GM18907 (cell line): Measurements from ENCODE around the gene PSME2.

Experiments used
- ATAC-seq: cut with Tn5 transposase; IDR thresholded peaks from one replicate; pipeline ENCODE4 v1.9.1; 2021; ENCODE audit warnings: mild to moderate bottlenecking, moderate library complexity; ENCODE audit not compliant: unreplicated experiment

Gene PSME2

DNA sequence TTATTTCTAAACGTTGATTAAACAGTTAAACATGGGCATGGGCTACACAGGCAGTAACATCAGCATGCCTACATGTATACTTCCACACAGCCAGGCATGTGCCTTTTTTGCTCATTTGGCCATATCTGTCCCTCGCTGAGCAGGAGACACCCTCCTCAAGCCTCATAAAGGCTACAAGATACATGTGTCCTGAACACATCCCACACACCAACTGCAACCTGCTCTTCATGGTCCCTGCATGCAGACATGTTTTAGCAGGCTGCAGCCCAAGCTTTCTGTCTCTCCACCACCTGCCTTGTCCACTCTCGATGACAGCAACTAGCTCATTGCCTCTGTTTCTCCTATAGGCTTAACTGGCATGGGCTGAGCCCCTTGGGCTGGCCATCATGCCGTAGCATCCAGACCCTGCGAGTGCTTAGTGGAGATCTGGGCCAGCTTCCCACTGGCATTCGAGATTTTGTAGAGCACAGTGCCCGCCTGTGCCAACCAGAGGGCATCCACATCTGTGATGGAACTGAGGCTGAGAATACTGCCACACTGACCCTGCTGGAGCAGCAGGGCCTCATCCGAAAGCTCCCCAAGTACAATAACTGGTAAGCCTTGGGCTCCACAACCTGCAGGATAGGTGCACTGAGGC, 49.7 kb downstream of the PSME2 start:
- no peak for ATAC-seq

DNA sequence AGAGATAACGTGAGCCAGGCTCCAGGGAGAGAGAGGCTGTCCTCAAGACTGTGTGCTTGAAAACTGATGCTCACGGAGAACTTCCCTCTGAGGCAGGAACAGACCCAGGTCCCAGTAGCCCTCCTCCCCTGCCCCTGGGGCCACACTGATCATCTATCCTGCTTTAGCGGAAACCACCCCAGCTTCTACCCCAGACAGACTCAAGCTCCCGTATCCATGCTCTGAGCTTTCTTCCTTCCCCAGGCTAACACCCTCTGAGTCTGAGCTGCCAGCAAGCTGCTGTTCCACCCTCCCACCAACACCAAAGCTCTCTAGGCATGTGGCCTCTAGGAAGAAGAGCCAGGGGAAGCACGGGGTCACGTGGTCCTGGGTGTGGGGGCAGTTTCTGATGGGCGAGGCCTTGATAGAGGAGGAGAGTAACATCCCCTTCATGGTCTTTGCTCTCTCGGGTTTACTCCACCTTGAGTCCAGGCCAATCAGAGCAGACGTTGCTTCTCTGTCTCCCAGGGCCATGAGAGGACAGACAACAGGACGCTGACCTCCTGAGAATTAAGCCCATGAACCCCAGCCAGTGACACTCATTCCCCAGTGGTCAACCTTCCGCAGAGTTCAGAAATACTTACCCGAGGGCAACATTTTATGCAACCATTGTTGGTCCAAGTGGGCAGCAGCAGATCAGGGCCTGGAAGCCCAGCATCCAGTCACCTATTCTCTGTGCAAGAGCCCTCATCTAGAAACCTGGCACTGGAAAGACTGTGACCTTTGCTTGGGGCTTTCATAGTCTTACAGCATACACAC, 50.9 kb downstream of the PSME2 start:
- peak; percentile 70 for ATAC-seq

DNA sequence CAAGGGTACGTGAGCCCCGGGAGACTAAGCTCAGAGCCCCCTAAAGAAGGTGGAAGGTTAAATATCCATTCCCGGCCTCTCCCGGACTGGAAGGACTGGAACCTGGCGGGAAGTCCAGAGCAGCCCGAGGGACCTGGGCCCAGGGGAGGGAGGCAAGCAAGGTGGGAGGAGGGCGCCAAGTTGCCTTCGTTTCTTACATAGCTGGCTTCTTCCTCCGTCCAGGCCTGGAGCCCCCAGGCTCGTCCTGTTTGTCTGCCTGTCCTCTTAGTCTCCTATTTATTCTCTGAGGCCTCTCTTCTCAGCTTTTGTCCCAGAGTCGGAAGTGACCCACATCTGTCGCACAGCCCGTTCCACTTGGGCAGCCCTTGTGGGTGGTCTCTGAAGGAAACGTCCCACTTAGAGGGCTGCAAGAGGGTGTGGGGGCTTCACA, 51.6 kb downstream of the PSME2 start:
- ATAC-seq = peak; percentile 1

DNA sequence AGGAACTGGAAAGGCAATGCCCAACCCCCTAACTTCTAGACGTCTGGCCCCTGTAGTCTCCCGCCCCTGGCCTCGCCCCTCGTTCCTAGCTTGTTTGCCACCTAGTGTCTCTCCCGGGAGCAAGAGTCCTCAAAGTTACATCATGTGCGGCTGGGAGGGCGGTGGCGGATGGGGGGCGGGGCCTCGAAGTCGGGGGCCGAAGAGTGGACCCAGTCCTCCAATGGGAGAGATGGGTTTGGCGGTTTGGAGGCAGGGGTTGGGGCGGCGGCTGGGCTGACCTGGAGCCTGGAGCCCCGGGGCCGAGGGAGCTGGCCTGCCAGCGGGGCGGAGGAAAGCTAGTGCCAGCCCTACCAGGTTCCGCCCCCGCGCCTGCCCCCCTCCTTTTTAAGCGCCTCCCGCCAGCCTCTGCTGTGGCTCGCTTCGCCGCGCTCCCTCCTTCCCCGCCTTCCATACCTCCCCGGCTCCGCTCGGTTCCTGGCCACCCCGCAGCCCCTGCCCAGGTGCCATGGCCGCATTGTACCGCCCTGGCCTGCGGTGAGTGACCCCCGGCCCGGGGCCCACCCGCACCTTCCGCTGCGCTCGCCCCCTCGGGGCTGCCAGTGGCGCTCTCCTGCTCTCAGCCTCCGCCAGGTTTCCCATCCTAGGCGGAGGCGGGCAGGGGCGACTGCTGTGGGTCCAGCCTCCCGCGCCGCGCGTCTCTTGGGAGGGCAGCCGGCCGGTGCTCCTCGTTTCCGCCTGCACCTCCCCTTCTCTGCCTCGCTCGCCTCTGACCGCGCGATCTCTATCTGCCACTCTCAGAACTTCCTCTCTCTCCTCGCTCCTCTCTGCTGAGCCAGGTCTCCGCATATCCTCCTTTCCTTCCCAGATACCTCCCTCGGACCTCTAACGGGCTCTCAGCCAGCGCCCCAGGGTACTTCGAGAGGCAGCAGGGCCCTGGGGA, 52.2 kb downstream of the PSME2 start, which contains the start of gene PCK2:
PCK2 (plus strand) TSS at position 411 of the 940 bp plus-strand sequence; CDS start at position 506, 95 bp downstream.
- peak; percentile 60 for ATAC-seq
